AG20443 (cell line): ENCODE measurements around the gene ADGRG3.
A peak's percentile ranks its signal among the peaks of the same experiment; 100 is the strongest.

ENCODE experiments used
- DNase-seq: peaks from one replicate; pipeline ENCODE4 v3.0.0; 2012; ENCODE audit warnings: low spot score, mixed read lengths

ADGRG3 gene

GRCh38 chr16:57668263-57668571, at the start of gene ADGRG3:
TSS of gene ADGRG3 (plus strand) at chr16:57668306. CDS start at chr16:57668348, 42 bp downstream.
- no peak for DNase-seq

GRCh38 chr16:57619133-57619605, 48.9 kb upstream of the ADGRG3 start:
- DNase-seq, result no peak

GRCh38 chr16:57619606-57620334, 48.3 kb upstream of the ADGRG3 start:
- no peak for DNase-seq

- DNase-seq, result no peak
Measured at GRCh38 chr16:57620335-57621231, 47.5 kb upstream of the ADGRG3 start.

- no peak for DNase-seq
Measured at GRCh38 chr16:57621521-57622271, 46.4 kb upstream of the ADGRG3 start.

- no peak for DNase-seq
Measured at GRCh38 chr16:57622361-57623250, 45.5 kb upstream of the ADGRG3 start.

GRCh38 chr16:57623251-57624043, 44.7 kb upstream of the ADGRG3 start:
- DNase-seq, result no peak

- no peak for DNase-seq
Measured at GRCh38 chr16:57624044-57624688, 43.9 kb upstream of the ADGRG3 start.

GRCh38 chr16:57624806-57625500, 43.2 kb upstream of the ADGRG3 start:
- no peak for DNase-seq

GRCh38 chr16:57626420-57627170, 41.5 kb upstream of the ADGRG3 start:
- DNase-seq, result no peak

GRCh38 chr16:57627184-57627871, 40.8 kb upstream of the ADGRG3 start:
- DNase-seq, result peak; percentile 74

GRCh38 chr16:57628008-57628781, 39.9 kb upstream of the ADGRG3 start, which contains the start of gene ADGRG1:
TSS of gene ADGRG1 (plus strand) at chr16:57628630. CDS start at chr16:57650288, 21,658 bp downstream.
- DNase-seq, result peak; percentile 96

GRCh38 chr16:57628783-57629293, 39.3 kb upstream of the ADGRG3 start:
- DNase-seq, result no peak

- DNase-seq, result no peak
Measured at GRCh38 chr16:57629516-57630406, 38.3 kb upstream of the ADGRG3 start.

- DNase-seq, result no peak
Measured at GRCh38 chr16:57630407-57630797, 37.7 kb upstream of the ADGRG3 start.
